ENCODE data around the gene THAP7.

DNA sequence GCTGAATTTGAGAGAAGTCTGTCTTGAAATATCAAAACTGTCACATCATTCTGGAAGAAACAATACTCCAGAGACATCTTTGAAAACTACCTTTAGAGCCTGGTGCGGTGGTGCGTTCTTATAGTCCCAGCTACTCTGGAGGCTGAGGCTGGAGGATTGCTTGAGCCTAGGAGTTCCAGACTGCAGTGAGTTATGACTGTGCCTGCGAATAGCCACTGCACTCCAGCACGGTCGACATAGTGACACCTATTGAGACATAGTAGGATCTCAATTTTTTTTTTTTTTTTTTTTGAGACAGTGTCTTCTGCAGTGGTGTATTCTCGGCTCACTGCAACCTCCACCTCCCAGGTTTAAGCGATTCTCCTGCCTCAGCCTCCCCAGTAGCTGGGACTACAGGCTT lies 46.4 kb downstream of the THAP7 start:
- TF ChIP-seq, protein P1, sequence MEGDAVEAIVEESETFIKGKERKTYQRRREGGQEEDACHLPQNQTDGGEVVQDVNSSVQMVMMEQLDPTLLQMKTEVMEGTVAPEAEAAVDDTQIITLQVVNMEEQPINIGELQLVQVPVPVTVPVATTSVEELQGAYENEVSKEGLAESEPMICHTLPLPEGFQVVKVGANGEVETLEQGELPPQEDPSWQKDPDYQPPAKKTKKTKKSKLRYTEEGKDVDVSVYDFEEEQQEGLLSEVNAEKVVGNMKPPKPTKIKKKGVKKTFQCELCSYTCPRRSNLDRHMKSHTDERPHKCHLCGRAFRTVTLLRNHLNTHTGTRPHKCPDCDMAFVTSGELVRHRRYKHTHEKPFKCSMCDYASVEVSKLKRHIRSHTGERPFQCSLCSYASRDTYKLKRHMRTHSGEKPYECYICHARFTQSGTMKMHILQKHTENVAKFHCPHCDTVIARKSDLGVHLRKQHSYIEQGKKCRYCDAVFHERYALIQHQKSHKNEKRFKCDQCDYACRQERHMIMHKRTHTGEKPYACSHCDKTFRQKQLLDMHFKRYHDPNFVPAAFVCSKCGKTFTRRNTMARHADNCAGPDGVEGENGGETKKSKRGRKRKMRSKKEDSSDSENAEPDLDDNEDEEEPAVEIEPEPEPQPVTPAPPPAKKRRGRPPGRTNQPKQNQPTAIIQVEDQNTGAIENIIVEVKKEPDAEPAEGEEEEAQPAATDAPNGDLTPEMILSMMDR (IDR thresholded peaks at IDR 0.05): no peak
- TF ChIP-seq POLR2AphosphoS5 (IDR thresholded peaks at IDR 0.05) (no peak), POLR2A (IDR thresholded peaks at IDR 0.05; ENCODE audit: low read depth) (no peak)

All from esophagus muscularis mucosa (tissue), 3 donors.